ENCODE results near the gene CAVIN2. TPM values are rescaled to one million over a fixed set of nuclear protein-coding genes. Genes with fewer than 3 reads are reported as not detected.

CAVIN2 gene
- total and polyA plus RNA-seq, 9 of the 15 experiments (the other 6 are each of a cell fraction or from before 2014, with no cell fraction given) = 20.6 to 92.4 (median 69.0) TPM

GRCh38 chr2:191795715-191796114, 51.2 kb downstream of the CAVIN2 start (continued):
- TF ChIP-seq REST (IDR thresholded peaks at IDR 0.05; ENCODE audit: borderline replicate concordance) (no peak), REST (CRISPR knock-in tag; IDR thresholded peaks at IDR 0.05; ENCODE audit: low read depth) (no peak), NBN (IDR thresholded peaks at IDR 0.05; ENCODE audit: low read depth) (no peak)

Data from K562 (cell line).